Keratinocyte (primary cell): ENCODE results near the gene OTOGL. TPM values are rescaled to one million over a fixed set of nuclear protein-coding genes. Genes with fewer than 3 reads are reported as not detected.

Experiments
- DNase-seq: peaks from one replicate; pipeline ENCODE4 v3.0.0-alpha.2; 2011; ENCODE audit warnings: low read depth, missing footprints, low spot score
- FAIRE-seq: peaks from 2 replicates; lab custom pipeline; 2011; peaks lifted over from hg19 to GRCh38; lab: Jason Lieb, UNC
- H2AFZ ChIP-seq: 2 replicates; pipeline ENCODE4 v1.6.0; 2012; ENCODE audit warnings: low read length, control low read depth, inconsistent platforms; ENCODE audit not compliant: control insufficient read depth
- H3K27ac ChIP-seq: 2 replicates; pipeline ENCODE4 v1.5.1; 2011; ENCODE audit warnings: low read length; ENCODE audit not compliant: control insufficient read depth, insufficient read depth
- H3K27me3 ChIP-seq: 3 replicates; pipeline ENCODE4 v1.6.0; 2011; ENCODE audit warnings: low read length; ENCODE audit not compliant: control insufficient read depth, insufficient read depth; ENCODE audit errors: extremely low read depth
- H3K36me3 ChIP-seq, 2 experiments: 2 replicates in 1 of 2; 3 replicates in 1 of 2; pipeline ENCODE4 v1.5.1; 2011; ENCODE audit warnings: low read length in 2 of 2, mild to moderate bottlenecking in 1 of 2; ENCODE audit not compliant: control insufficient read depth in 2 of 2, insufficient read depth in 2 of 2; ENCODE audit errors: extremely low read depth in 1 of 2
- H3K4me1 ChIP-seq: 3 replicates; pipeline ENCODE4 v1.5.1; 2011; ENCODE audit warnings: low read length; ENCODE audit not compliant: control insufficient read depth, insufficient read depth; ENCODE audit errors: extremely low read depth
- H3K4me2 ChIP-seq: 3 replicates; pipeline ENCODE4 v1.6.0; 2011; ENCODE audit warnings: low read depth, low read length; ENCODE audit not compliant: control insufficient read depth, insufficient read depth; ENCODE audit errors: extremely low read depth
- H3K4me3 ChIP-seq, 3 experiments: fragments of 200-600 bp in 1 of 3; sonication (generic) in 1 of 3; 2 replicates in 2 of 3; 3 replicates in 1 of 3; pipeline ENCODE4 v1.5.1; 2011 to 2016; ENCODE audit warnings: low read length in 3 of 3, mild to moderate bottlenecking in 3 of 3, control low read depth in 2 of 3, inconsistent platforms in 1 of 3, low read depth in 1 of 3, mixed read lengths in 1 of 3, mixed run types in 1 of 3, moderate library complexity in 1 of 3; ENCODE audit not compliant: control insufficient read depth in 2 of 3, insufficient read depth in 2 of 3; ENCODE audit errors: extremely low read depth in 1 of 3
- H3K79me2 ChIP-seq: 2 replicates; pipeline ENCODE4 v1.6.0; 2012; ENCODE audit warnings: low read length; ENCODE audit not compliant: control insufficient read depth, insufficient read depth
- H3K9ac ChIP-seq: 3 replicates; pipeline ENCODE4 v1.6.0; 2011; ENCODE audit warnings: low read length; ENCODE audit not compliant: control insufficient read depth, insufficient read depth; ENCODE audit errors: extremely low read depth
- H3K9me1 ChIP-seq: 3 replicates; pipeline ENCODE4 v1.6.0; 2011; ENCODE audit warnings: low read length; ENCODE audit not compliant: control insufficient read depth, insufficient read depth; ENCODE audit errors: extremely low read depth
- H3K9me3 ChIP-seq: 2 replicates; pipeline ENCODE4 v1.5.1; 2012; ENCODE audit warnings: low read depth, low read length; ENCODE audit not compliant: control insufficient read depth
- H4K20me1 ChIP-seq: 3 replicates; pipeline ENCODE4 v1.6.0; 2011; ENCODE audit warnings: low read length; ENCODE audit not compliant: control insufficient read depth, insufficient read depth; ENCODE audit errors: extremely low read depth
- CTCF ChIP-seq, 3 experiments: IDR thresholded peaks in 1 of 3; conservative IDR thresholded peaks in 1 of 3; optimal IDR thresholded peaks in 1 of 3; 2 replicates in 2 of 3; 3 replicates in 1 of 3; pipeline versions ENCODE3 to v1.5.1; 2011; ENCODE audit warnings: low read length in 3 of 3, mild to moderate bottlenecking in 3 of 3, moderate library complexity in 2 of 3, control low read depth in 1 of 3, inconsistent platforms in 1 of 3; ENCODE audit not compliant: insufficient read depth in 2 of 3; ENCODE audit errors: extremely low read depth in 1 of 3
- EZH2 ChIP-seq: IDR thresholded peaks from one replicate; pipeline ENCODE4 v1.6.1; 2012; ENCODE audit warnings: inconsistent platforms, mild to moderate bottlenecking, low read length, moderate library complexity
- dilution Hi-C: fragments of 300-500 bp; cut with MboI; formaldehyde crosslinking; loops from one replicate; pipeline ENCODE4 v1.7.0; 2020; ENCODE audit warnings: low sequenced_read_pairs; ENCODE audit not compliant: extremely low pct_ligation_motif_present
- polyA plus RNA-seq, 5 experiments: library from polyadenylated mRNA; depleted of rRNA in 3 of 5; stranded (reverse) in 3 of 5; stranded (forward) in 1 of 5; unstranded in 1 of 5; fragments of >200 nt; gene quantifications; 1 replicate in 1 of 5; 2 replicates in 3 of 5; 3 replicates in 1 of 5; pipeline versions ENCODE4 v1.2.1 to v1.2.3, GENCODE V29; 2011 to 2012; ENCODE audit warnings: missing spikeins in 2 of 5, low read depth in 1 of 5, low replicate concordance in 1 of 5

OTOGL gene
- polyA plus RNA-seq, 1 donor (not counting 4 experiments of a cell fraction or from before 2014, with no cell fraction given), result 0.08 TPM

GRCh38 chr12:80170915-80171314 lies 71.6 kb downstream of the OTOGL start:
- TF ChIP-seq EZH2 (no peak), CTCF (optimal IDR thresholded peaks at IDR 0.05 in 1 of 3, IDR thresholded peaks at IDR 0.05 in 1 of 3, conservative IDR thresholded peaks at IDR 0.05 in 1 of 3; ENCODE audit: extremely low read depth in 1 of 3, insufficient read depth in 2 of 3, low read length in 3 of 3) (no peak)
- H3K4me3 ChIP-seq, result no peak overlapping the region
- no peak overlapping the region for H3K9ac ChIP-seq
- H3K27me3 ChIP-seq, result no peaks in the 10 kb centered on the region
- H3K79me2 ChIP-seq, result no peaks in the 10 kb centered on the region
- no peaks in the 10 kb centered on the region for H3K9me3 ChIP-seq
- H4K20me1 ChIP-seq, result no peaks in the 10 kb centered on the region
- no peak overlapping the region for H2AFZ ChIP-seq
- no peaks in the 10 kb centered on the region for H3K9me1 ChIP-seq
- FAIRE-seq (no peak), DNase-seq (no peak)
- H3K4me2 ChIP-seq, result no peak overlapping the region
- dilution Hi-C loops, result no loop called here
- H3K27ac ChIP-seq, result no peak overlapping the region
- no peaks in the 10 kb centered on the region for H3K4me1 ChIP-seq
- no peaks in the 10 kb centered on the region for H3K36me3 ChIP-seq

- dilution Hi-C loops, result no loop called here
- no peak for DNase-seq
- H3K9me1 ChIP-seq, result no peaks in the 10 kb centered on the region
These were observed 73.9 kb downstream of the OTOGL start for GRCh38 chr12:80173083-80173864.

More at GRCh38 chr12:80173083-80173864, 73.9 kb downstream of the OTOGL start:
- Histone ChIP-seq H3K4me2 (no peak overlapping the region), H3K27me3 (no peaks in the 10 kb centered on the region), H3K9me3 (no peaks in the 10 kb centered on the region), H3K79me2 (no peaks in the 10 kb centered on the region), H3K27ac (no peak overlapping the region), H2AFZ (no peak overlapping the region), H3K36me3 (no peaks in the 10 kb centered on the region), H3K4me1 (no peaks in the 10 kb centered on the region), H4K20me1 (no peaks in the 10 kb centered on the region), H3K4me3 (no peak overlapping the region), H3K9ac (no peak overlapping the region)
- no peak for FAIRE-seq
- TF ChIP-seq EZH2 (no peak), CTCF (optimal IDR thresholded peaks at IDR 0.05 in 1 of 3, IDR thresholded peaks at IDR 0.05 in 1 of 3, conservative IDR thresholded peaks at IDR 0.05 in 1 of 3; ENCODE audit: extremely low read depth in 1 of 3, insufficient read depth in 2 of 3, low read length in 3 of 3) (no peak)
